MM.1S (cell line): ENCODE data around the gene NTM.

ENCODE experiments used
- CTCF ChIP-seq: fragments of 300-600 bp; sonication (generic); IDR thresholded peaks from 2 replicates; pipeline ENCODE4 v1.5.1; 2016; ENCODE audit warnings: antibody characterized with exemption, low read length, mixed read lengths
- EZH2 ChIP-seq: fragments of 300-600 bp; sonication (generic); optimal IDR thresholded peaks from 2 replicates; pipeline ENCODE3; 2017; ENCODE audit warnings: low read depth, mild to moderate bottlenecking, antibody characterized with exemption, low read length, mixed read lengths
- EZH2phosphoT487 ChIP-seq: fragments of 300-600 bp; sonication (generic); IDR thresholded peaks from 2 replicates; pipeline ENCODE4 v1.6.1; 2018; ENCODE audit warnings: antibody characterized with exemption, low read length

- TF ChIP-seq CTCF (no peak), EZH2phosphoT487 (no peak), EZH2 (no peak)
Measured at GRCh38 chr11:131463649-131464425, 93.4 kb downstream of the NTM start.
